ENCODE data around the gene HSPB2. TPM values are rescaled to one million over a fixed set of nuclear protein-coding genes. Genes with fewer than 3 reads are reported as not detected.

Gene HSPB2
- total and polyA plus RNA-seq, 2 of the 4 experiments (the other 2 are of a cell fraction): 0.18 to 0.55 TPM

GRCh38 chr11:111938687-111939160 lies 26.2 kb downstream of the HSPB2 start:
- Histone ChIP-seq H3K9me3 (ENCODE audit: control insufficient read depth, insufficient read depth, low read length) (no peaks in the 10 kb centered on the region), H2BK5ac (ENCODE audit: low read depth, low read length, poor library complexity, severe bottlenecking) (peak overlapping the region; percentile 72), H4K5ac (ENCODE audit: low read depth, low read length) (peak overlapping the region; percentile 72; the same call in 1 of the 2 replicates), H3K4me2 (ENCODE audit: low read depth, low read length) (peak overlapping the region; percentile 58), H2AFZ (replicated peaks; ENCODE audit: low read length, poor library complexity) (peak overlapping the region; percentile 85), H3K27ac (ENCODE audit: insufficient read depth, low read length) (peak overlapping the region; percentile 53), H3K36me3 (ENCODE audit: control insufficient read depth, insufficient read depth, low read length) (no peaks in the 10 kb centered on the region), H2BK120ac (ENCODE audit: low read depth, low read length) (peak overlapping the region; percentile 75), H2BK15ac (ENCODE audit: low read depth, low read length) (peak overlapping the region; percentile 12; the same call in 1 of the 3 replicates), H2AK9ac (replicated peaks; ENCODE audit: low read depth, low read length, poor library complexity) (peak overlapping the region; percentile 63), H3K79me1 (ENCODE audit: low read depth in 1 of 2, low read length in 2 of 2) (peaks cover 16 to 50% of the 10 kb centered on the region in 2 experiments), H3K9me1 (ENCODE audit: insufficient read depth, low read length) (peaks cover 34% of the 10 kb centered on the region), H3K4me1 (ENCODE audit: control insufficient read depth, insufficient read depth, low read length) (peaks cover 28% of the 10 kb centered on the region), H4K8ac (ENCODE audit: low read depth in 2 of 2, low read length in 2 of 2) (peak overlapping the region in 1 of 2 experiments; percentile 66; a peak in 3 of 4 replicates), H2AK5ac (ENCODE audit: low read depth, low read length) (peak overlapping the region; percentile 20), H3K9ac (ENCODE audit: low read depth, low read length) (peak overlapping the region; percentile 20; the same call in 1 of the 2 replicates), H3K27me3 (ENCODE audit: control insufficient read depth, insufficient read depth, low read length) (no peaks in the 10 kb centered on the region), H4K91ac (ENCODE audit: insufficient read depth, low read depth, low read length) (peak overlapping the region; percentile 49), H2BK20ac (ENCODE audit: low read depth, low read length) (peak overlapping the region; percentile 63), H3K23ac (ENCODE audit: low read depth, low read length) (peak overlapping the region; percentile 71), H3K18ac (ENCODE audit: low read depth, low read length) (peak overlapping the region; percentile 85; the same call in 1 of the 2 replicates), H4K20me1 (ENCODE audit: insufficient read depth, low read length) (no peaks in the 10 kb centered on the region), H3K14ac (replicated peaks; ENCODE audit: low read depth, low read length) (peak overlapping the region; percentile 71; the same call in 1 of the 2 replicates), H3K56ac (ENCODE audit: extremely low read depth, insufficient read depth, low read length) (no peak overlapping the region; the same call in 1 of the 2 replicates), H3K4ac (ENCODE audit: low read depth, low read length) (peak overlapping the region; percentile 77), H3K4me3 (ENCODE audit: insufficient read depth, low read depth, low read length) (peak overlapping the region; percentile 1; the same call in 1 of the 2 replicates)
- peak; percentile 40 for ATAC-seq (ENCODE audit: low read depth)
- dilution Hi-C loops (cut with HindIII; ENCODE audit: low sequenced_read_pairs, unreplicated experiment): no loop called here
- TF ChIP-seq, protein P1, sequence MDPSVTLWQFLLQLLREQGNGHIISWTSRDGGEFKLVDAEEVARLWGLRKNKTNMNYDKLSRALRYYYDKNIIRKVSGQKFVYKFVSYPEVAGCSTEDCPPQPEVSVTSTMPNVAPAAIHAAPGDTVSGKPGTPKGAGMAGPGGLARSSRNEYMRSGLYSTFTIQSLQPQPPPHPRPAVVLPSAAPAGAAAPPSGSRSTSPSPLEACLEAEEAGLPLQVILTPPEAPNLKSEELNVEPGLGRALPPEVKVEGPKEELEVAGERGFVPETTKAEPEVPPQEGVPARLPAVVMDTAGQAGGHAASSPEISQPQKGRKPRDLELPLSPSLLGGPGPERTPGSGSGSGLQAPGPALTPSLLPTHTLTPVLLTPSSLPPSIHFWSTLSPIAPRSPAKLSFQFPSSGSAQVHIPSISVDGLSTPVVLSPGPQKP (IDR thresholded peaks at IDR 0.05; ENCODE audit: borderline replicate concordance, low read depth, low read length): no peak
- TF ChIP-seq CEBPB (IDR thresholded peaks at IDR 0.05; ENCODE audit: low read depth, low read length) (peak; percentile 26; the same call in 1 of the 2 replicates), POLR2A (IDR thresholded peaks at IDR 0.05; ENCODE audit: low read depth, low read length) (peak; percentile 44; the same call in 1 of the 2 replicates), FOS (IDR thresholded peaks at IDR 0.05; ENCODE audit: low read depth, low read length) (peak; percentile 38), RCOR1 (IDR thresholded peaks at IDR 0.05; ENCODE audit: insufficient replicate concordance, low read length) (no peak), RFX5 (IDR thresholded peaks at IDR 0.05; ENCODE audit: low read depth, low read length) (no peak)
- WGBS, 2 experiments (ENCODE audit: extremely low coverage in 2 of 2, insufficient read length in 1 of 2): no CpG with 5 or more reads among the region's 7 CpGs
- ChIA-PET POLR2A (ENCODE audit: unreplicated experiment) (no interaction called here), CTCF (interaction anchor here (0.6 to 1.3 kb wide), 2 partner anchors 59 to 221 kb away, joined by 3 to 4 read pairs; no protein-coding TSS in a partner anchor)
- DNase-seq: peak; percentile 63
- intact Hi-C loops (cut with micrococcal nuclease): no loop called here
- in situ Hi-C loops (cut with MboI; ENCODE audit: low sequenced_read_pairs): loop anchor here (5.0 kb wide), 1 partner anchor 39 kb away; no protein-coding TSS in a partner anchor
- BruUV-seq (replicated peaks): no TSS peak

All from IMR-90 (cell line).